ENCODE data around the gene CTNNBL1.
A peak's percentile ranks its signal among the peaks of the same experiment; 100 is the strongest.

The CTNNBL1 gene

GRCh38 chr20:37882961-37883712, 189.3 kb downstream of the CTNNBL1 start:
- no peak for DNase-seq

GRCh38 chr20:37885042-37885441, 191.2 kb downstream of the CTNNBL1 start:
- DNase-seq: no peak

GRCh38 chr20:37885593-37886503, 192.0 kb downstream of the CTNNBL1 start:
- no peak for DNase-seq

GRCh38 chr20:37886851-37887297, 193.0 kb downstream of the CTNNBL1 start:
- DNase-seq: no peak

GRCh38 chr20:37888641-37889040, 194.8 kb downstream of the CTNNBL1 start:
- DNase-seq: no peak

- no peak for DNase-seq
Observed at GRCh38 chr20:37890108-37890507, 196.3 kb downstream of the CTNNBL1 start.

GRCh38 chr20:37890643-37891042, 196.8 kb downstream of the CTNNBL1 start:
- DNase-seq: no peak

GRCh38 chr20:37892001-37892400, 198.2 kb downstream of the CTNNBL1 start:
- DNase-seq: no peak

GRCh38 chr20:37893566-37894241, 199.9 kb downstream of the CTNNBL1 start:
- no peak for DNase-seq

- no peak for DNase-seq
Observed at GRCh38 chr20:37894454-37894853, 200.6 kb downstream of the CTNNBL1 start.

- no peak for DNase-seq
Observed at GRCh38 chr20:37895166-37895565, 201.3 kb downstream of the CTNNBL1 start.

- DNase-seq: no peak
Observed at GRCh38 chr20:37896932-37897548, 203.2 kb downstream of the CTNNBL1 start.

GRCh38 chr20:37898233-37899104, 204.6 kb downstream of the CTNNBL1 start:
- peak; percentile 61 for DNase-seq

GRCh38 chr20:37899105-37900045, 205.5 kb downstream of the CTNNBL1 start:
- no peak for DNase-seq

- DNase-seq: no peak
Observed at GRCh38 chr20:37901240-37901639, 207.4 kb downstream of the CTNNBL1 start.

- DNase-seq: peak; percentile 65
Observed at GRCh38 chr20:37901654-37902503, 208.0 kb downstream of the CTNNBL1 start.

GRCh38 chr20:37902504-37903313, 208.9 kb downstream of the CTNNBL1 start, which contains the start of gene VSTM2L:
TSS of gene VSTM2L (plus strand) at chr20:37903127. CDS start at chr20:37903351, 224 bp downstream.
- DNase-seq: peak; percentile 40

GRCh38 chr20:37903317-37904007, 209.6 kb downstream of the CTNNBL1 start:
- DNase-seq: peak; percentile 26
